ENCODE measurements around the gene TBX21. TPM values are rescaled to one million over a fixed set of nuclear protein-coding genes. Genes with fewer than 3 reads are reported as not detected.

TBX21 gene
- polyA plus RNA-seq, 1 donor from 2014 or later, result not detected

- no peaks in the 10 kb centered on the region for H4K20me1 ChIP-seq (ENCODE audit: insufficient read depth)
- H3F3A ChIP-seq (ENCODE audit: insufficient read depth, low read length, poor library complexity, severe bottlenecking), result no peaks in the 10 kb centered on the region
- H3K9ac ChIP-seq (ENCODE audit: low read length), result peak overlapping the region; percentile 80
- no peak overlapping the region for H3K27ac ChIP-seq (ENCODE audit: low read length)
- no peaks in the 10 kb centered on the region for H3K79me2 ChIP-seq (replicated peaks; ENCODE audit: insufficient read depth, low read length)
- H3K27me3 ChIP-seq (ENCODE audit: insufficient read depth, low read depth, low read length), result no peaks in the 10 kb centered on the region
- H3K4me2 ChIP-seq (ENCODE audit: low read length), result peak overlapping the region; percentile 59
- TF ChIP-seq REST (IDR thresholded peaks at IDR 0.05; ENCODE audit: borderline replicate concordance), result no peak
- TF ChIP-seq EZH2 (IDR thresholded peaks at IDR 0.05; ENCODE audit: borderline replicate concordance, insufficient read depth, low read length, poor library complexity, severe bottlenecking), result no peak
- no peak for TF ChIP-seq EP300 (conservative IDR thresholded peaks at IDR 0.05; ENCODE audit: poor library complexity, severe bottlenecking)
- no peak for TF ChIP-seq CTCF (IDR thresholded peaks at IDR 0.05; ENCODE audit: poor library complexity, severe bottlenecking)
- TF ChIP-seq TAF1 (IDR thresholded peaks at IDR 0.05; ENCODE audit: low read depth), result no peak
- no peak for TF ChIP-seq SMC3 (conservative IDR thresholded peaks at IDR 0.05; ENCODE audit: poor library complexity)
- no peak for TF ChIP-seq POLR2AphosphoS5 (IDR thresholded peaks at IDR 0.05)
- no peak for TF ChIP-seq RAD21 (conservative IDR thresholded peaks at IDR 0.05)
- no peak for TF ChIP-seq MXI1 (conservative IDR thresholded peaks at IDR 0.05; ENCODE audit: poor library complexity, severe bottlenecking)
- peak overlapping the region; percentile 82 for H3K4me3 ChIP-seq (ENCODE audit: low read length)
- no peaks in the 10 kb centered on the region for H3K9me3 ChIP-seq (ENCODE audit: low read length)
- H3K36me3 ChIP-seq (ENCODE audit: insufficient read depth, low read length), result no peaks in the 10 kb centered on the region
- peak overlapping the region; percentile 21 for H2AFZ ChIP-seq (ENCODE audit: low read depth, low read length)
- H3K9me2 ChIP-seq (ENCODE audit: insufficient read depth, low read length), result no peaks in the 10 kb centered on the region
These were observed 39.9 kb upstream of the TBX21 start for GRCh38 chr17:47692895-47693730.

GRCh38 chr17:47693731-47694580 lies 39.1 kb upstream of the TBX21 start, which contains the start of gene TBKBP1:
TBKBP1 (plus strand) TSS chr17:47694161; CDS start chr17:47696113, 1,952 bp downstream.
- TF ChIP-seq EZH2 (IDR thresholded peaks at IDR 0.05; ENCODE audit: borderline replicate concordance, insufficient read depth, low read length, poor library complexity, severe bottlenecking) (no peak), EP300 (conservative IDR thresholded peaks at IDR 0.05; ENCODE audit: poor library complexity, severe bottlenecking) (no peak), SMC3 (conservative IDR thresholded peaks at IDR 0.05; ENCODE audit: poor library complexity) (peak; percentile 12), TAF1 (IDR thresholded peaks at IDR 0.05; ENCODE audit: low read depth) (no peak), MXI1 (conservative IDR thresholded peaks at IDR 0.05; ENCODE audit: poor library complexity, severe bottlenecking) (peak; percentile 85), REST (IDR thresholded peaks at IDR 0.05; ENCODE audit: borderline replicate concordance) (peak; percentile 31), POLR2AphosphoS5 (IDR thresholded peaks at IDR 0.05) (peak; percentile 27), RAD21 (conservative IDR thresholded peaks at IDR 0.05) (no peak), CTCF (IDR thresholded peaks at IDR 0.05; ENCODE audit: poor library complexity, severe bottlenecking) (peak; percentile 29)
- H2AFZ ChIP-seq (ENCODE audit: low read depth, low read length), result peak within 1 kb of the TSS; percentile 33
- no peaks in the 10 kb centered on the region for H3F3A ChIP-seq (ENCODE audit: insufficient read depth, low read length, poor library complexity, severe bottlenecking)
- H3K9ac ChIP-seq (ENCODE audit: low read length), result peak within 1 kb of the TSS; percentile 80
- no peaks in the 10 kb centered on the region for H3K36me3 ChIP-seq (ENCODE audit: insufficient read depth, low read length)
- H3K27me3 ChIP-seq (ENCODE audit: insufficient read depth, low read depth, low read length), result no peaks in the 10 kb centered on the region
- H3K79me2 ChIP-seq (replicated peaks; ENCODE audit: insufficient read depth, low read length), result no peaks in the 10 kb centered on the region
- H3K27ac ChIP-seq (ENCODE audit: low read length), result peak within 1 kb of the TSS; percentile 24
- H3K4me3 ChIP-seq (ENCODE audit: low read length), result peak within 1 kb of the TSS; percentile 82
- peak within 1 kb of the TSS; percentile 65 for H3K4me2 ChIP-seq (ENCODE audit: low read length)
- H4K20me1 ChIP-seq (ENCODE audit: insufficient read depth), result no peaks in the 10 kb centered on the region
- H3K9me3 ChIP-seq (ENCODE audit: low read length), result no peaks in the 10 kb centered on the region
- H3K9me2 ChIP-seq (ENCODE audit: insufficient read depth, low read length), result no peaks in the 10 kb centered on the region
